ENCODE measurements around the gene MAPK8IP2. TPM values are rescaled to one million over a fixed set of nuclear protein-coding genes. Genes with fewer than 3 reads are reported as not detected.

MAPK8IP2 gene
- polyA plus RNA-seq, 2 of the 4 experiments (the other 2 are of a cell fraction): 0.76 to 3.0 TPM

GRCh38 chr22:50599816-50600455, 657 bp upstream of the MAPK8IP2 start (continued):
- TF ChIP-seq USF2 (IDR thresholded peaks at IDR 0.05) (no peak), CHD2 (IDR thresholded peaks at IDR 0.05; ENCODE audit: low read length, partially characterized antibody) (no peak), SMC3 (IDR thresholded peaks at IDR 0.05) (no peak), RARB (CRISPR knock-in tag; IDR thresholded peaks at IDR 0.05) (no peak), BCL3 (IDR thresholded peaks at IDR 0.05) (no peak)

- TF ChIP-seq EHMT2 (IDR thresholded peaks at IDR 0.05; ENCODE audit: low read depth) (no peak), MAZ (IDR thresholded peaks at IDR 0.05; ENCODE audit: borderline replicate concordance, low read depth, low read length) (no peak), RNF2 (IDR thresholded peaks at IDR 0.05; ENCODE audit: borderline replicate concordance, low read depth) (no peak), BCL3 (IDR thresholded peaks at IDR 0.05) (no peak), FOXS1 (CRISPR knock-in tag; IDR thresholded peaks at IDR 0.05) (no peak), HDAC2 (IDR thresholded peaks at IDR 0.05) (no peak), KDM5A (IDR thresholded peaks at IDR 0.05) (no peak), EP300 (IDR thresholded peaks at IDR 0.05) (no peak), CTCF (IDR thresholded peaks at IDR 0.05) (no peak), HOXB5 (CRISPR knock-in tag; IDR thresholded peaks at IDR 0.05) (no peak), HES2 (IDR thresholded peaks at IDR 0.05) (no peak)
- WGBS (ENCODE audit: missing lambda C conversion rate): 60% methylated on average over 7 of the region's 52 CpGs
- Histone ChIP-seq H3K27ac (peak overlapping the region in 1 of 2 experiments; percentile 79; a peak in 4 of 6 replicates), H3K4me1 (peaks cover 4% of the 10 kb centered on the region; the same call in 1 of the 3 replicates), H3K4me3 (peak overlapping the region; percentile 56), H3K4me2 (peak overlapping the region; percentile 97), H3K9me3 (no peaks in the 10 kb centered on the region)
- FAIRE-seq (no peak), DNase-seq (ENCODE audit: low read depth in 1 of 2, low spot score in 1 of 2) (no peak), ATAC-seq (peak in 1 of 2 experiments; percentile 3; a peak in 1 of 6 replicates)
- ChIA-PET POLR2A (no interaction called here), CTCF (interaction anchor here (0.5 to 1.3 kb wide), 2 partner anchors 75 to 235 kb away, joined by 4 read pairs; partner anchors contain the start of gene SCO2)
These were observed 525 bp downstream of the MAPK8IP2 start for GRCh38 chr22:50600967-50601668.

- FAIRE-seq (no peak), DNase-seq (ENCODE audit: low read depth in 1 of 2, low spot score in 1 of 2) (no peak), ATAC-seq (no peak)
- peak overlapping the region; percentile 97; the same call in 2 of the 3 replicates for H3K4me2 ChIP-seq
- CTCF ChIA-PET: interaction anchor here (0.5 to 1.3 kb wide), 2 partner anchors 76 to 235 kb away, joined by 4 read pairs; partner anchors contain the start of gene SCO2
- no peaks in the 10 kb centered on the region for H3K9me3 ChIP-seq
- H3K27ac ChIP-seq: no peak overlapping the region
- WGBS (ENCODE audit: missing lambda C conversion rate): 65% methylated on average over 10 of the region's 12 CpGs
- POLR2A ChIA-PET: no interaction called here
- no peak overlapping the region for H3K4me3 ChIP-seq
- peaks cover 4% of the 10 kb centered on the region; the same call in 1 of the 3 replicates for H3K4me1 ChIP-seq
- no peak for TF ChIP-seq HMGXB4 (CRISPR knock-in tag; IDR thresholded peaks at IDR 0.05; ENCODE audit: borderline replicate concordance)
- TF ChIP-seq MAFK (IDR thresholded peaks at IDR 0.05; ENCODE audit: partially characterized antibody): no peak
- TF ChIP-seq SREBF2 (IDR thresholded peaks at IDR 0.05): no peak
- TF ChIP-seq REST (IDR thresholded peaks at IDR 0.05): no peak
- no peak for TF ChIP-seq RCOR1 (IDR thresholded peaks at IDR 0.05; ENCODE audit: low read depth, low read length)
These were observed 1.2 kb downstream of the MAPK8IP2 start for GRCh38 chr22:50601669-50602337.
